ENCODE data around the gene PFN3. TPM values are rescaled to one million over a fixed set of nuclear protein-coding genes. Genes with fewer than 3 reads are reported as not detected.
A peak's percentile ranks its signal among the peaks of the same experiment; 100 is the strongest.

Gene PFN3
- total RNA-seq, 2 donors from 2014 or later: not detected

DNA sequence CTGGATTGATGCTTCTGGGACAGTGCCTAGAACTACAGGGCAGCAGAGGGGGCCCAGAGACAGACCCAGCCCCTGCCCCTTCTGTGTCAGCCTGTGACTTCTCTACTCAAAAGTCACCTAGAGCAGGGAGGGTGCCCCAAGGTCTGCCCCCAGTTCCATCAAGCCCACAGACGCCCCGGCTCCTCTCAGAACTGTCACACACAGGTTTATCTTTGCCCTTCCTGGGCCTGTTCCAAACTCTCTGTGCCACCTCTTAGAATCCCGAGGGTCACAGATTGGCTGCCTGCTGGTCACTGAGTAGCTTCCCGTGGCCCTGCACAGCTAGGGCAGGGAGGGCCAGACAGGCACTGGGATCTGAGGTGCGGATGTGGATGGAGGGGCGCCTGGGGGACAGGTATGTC, 41.0 kb downstream of the PFN3 start:
- H3K4me1 Mint-ChIP-seq: peaks cover 59% of the 10 kb centered on the region
- DNase-seq (no peak), ATAC-seq (no peak)
- H3K27me3 Mint-ChIP-seq: no peaks in the 10 kb centered on the region
- peak overlapping the region; percentile 96 for H3K4me3 Mint-ChIP-seq
- H3K27ac Mint-ChIP-seq: peak overlapping the region; percentile 95
- peaks cover 8% of the 10 kb centered on the region for H3K36me3 Mint-ChIP-seq (ENCODE audit: low read depth)
- no peaks in the 10 kb centered on the region for H3K9me3 ChIP-seq (ENCODE audit: control insufficient read depth, low read length, poor library complexity, severe bottlenecking)

DNA sequence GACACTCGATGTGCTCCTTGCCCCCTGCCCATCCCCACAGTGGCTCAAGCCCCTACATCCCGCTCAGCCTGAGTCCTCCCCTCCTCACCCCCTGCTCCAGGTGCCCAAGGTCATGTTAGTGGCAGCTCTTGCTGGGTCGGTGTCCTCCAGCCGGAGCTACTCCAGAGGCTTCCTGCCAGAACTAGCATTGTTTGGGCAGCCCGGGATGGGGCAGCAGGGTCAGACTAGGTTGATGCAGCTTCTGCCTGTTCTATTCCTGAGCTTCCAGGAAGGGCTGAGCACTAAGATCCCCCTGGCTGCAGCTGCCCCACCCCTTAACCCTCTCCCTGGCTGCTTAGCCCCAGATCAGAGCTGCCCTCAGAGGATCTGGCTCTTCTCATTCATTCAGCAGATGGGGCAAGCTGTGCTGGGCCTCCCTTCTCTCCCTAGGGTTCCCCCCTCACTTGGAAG, 42.1 kb downstream of the PFN3 start:
- no peak for ATAC-seq
- Mint-ChIP-seq H3K4me3 (peak overlapping the region; percentile 96), H3K27ac (peak overlapping the region; percentile 95), H3K36me3 (ENCODE audit: low read depth) (peaks cover 8% of the 10 kb centered on the region), H3K27me3 (no peaks in the 10 kb centered on the region), H3K4me1 (peaks cover 54% of the 10 kb centered on the region)
- no peak for DNase-seq
- H3K9me3 ChIP-seq (ENCODE audit: control insufficient read depth, low read length, poor library complexity, severe bottlenecking): no peaks in the 10 kb centered on the region

DNA sequence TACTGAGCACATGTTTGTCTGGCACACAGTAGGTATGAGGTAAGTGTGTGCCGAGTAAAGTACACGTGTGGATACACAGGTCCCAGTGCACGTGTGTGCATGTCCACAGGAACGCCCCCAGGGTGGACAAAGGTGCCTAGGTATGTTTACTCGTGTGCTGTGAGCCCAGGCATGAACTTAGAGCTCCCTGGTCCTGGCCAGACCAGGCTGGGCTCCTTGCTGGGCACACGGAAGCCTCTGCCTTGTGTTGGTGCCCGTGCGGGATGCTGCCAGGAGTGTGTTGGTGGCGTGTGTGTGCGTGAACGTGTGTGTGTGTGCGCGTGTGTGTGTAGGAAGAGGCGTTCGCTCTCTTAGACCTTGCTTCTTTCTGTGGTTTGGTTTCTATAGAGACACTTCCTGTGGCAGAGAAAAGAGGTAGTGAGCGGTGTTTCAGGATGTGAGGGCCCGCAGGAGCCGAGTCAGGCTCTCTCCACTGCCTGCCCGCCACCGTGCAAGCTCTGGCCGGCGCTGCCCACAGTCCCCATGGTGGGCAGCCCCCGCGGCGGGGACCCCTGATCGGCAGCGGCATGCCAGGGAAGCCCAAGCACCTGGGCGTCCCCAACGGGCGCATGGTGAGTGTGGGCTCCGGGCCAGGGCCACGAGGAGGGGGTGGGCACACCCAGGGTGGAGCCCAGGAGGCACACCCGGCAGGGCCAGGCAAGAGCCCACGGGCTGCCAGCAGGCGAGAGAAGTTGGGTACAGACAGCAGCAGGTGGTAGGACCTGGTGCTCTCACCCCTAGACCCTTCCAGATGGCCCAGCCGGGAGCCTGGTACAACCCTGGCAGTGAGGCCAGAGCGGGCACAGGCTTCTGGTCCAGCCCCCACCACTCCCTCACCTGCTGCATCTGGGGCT, 42.8 kb downstream of the PFN3 start, which contains the start of gene RGS14:
RGS14 (plus strand) TSS at position 466 of the 893 bp plus-strand sequence; CDS start at position 567, 101 bp downstream.
- DNase-seq (peak; percentile 35 to 60 (median 56)), ATAC-seq (peak; percentile 94)
- H3K9me3 ChIP-seq (ENCODE audit: control insufficient read depth, low read length, poor library complexity, severe bottlenecking): no peaks in the 10 kb centered on the region
- Mint-ChIP-seq H3K36me3 (ENCODE audit: low read depth) (peaks cover 8% of the 10 kb centered on the region), H3K27me3 (no peaks in the 10 kb centered on the region), H3K4me3 (peak within 1 kb of the TSS; percentile 96), H3K4me1 (peaks cover 51% of the 10 kb centered on the region), H3K27ac (peak within 1 kb of the TSS; percentile 95)

DNA sequence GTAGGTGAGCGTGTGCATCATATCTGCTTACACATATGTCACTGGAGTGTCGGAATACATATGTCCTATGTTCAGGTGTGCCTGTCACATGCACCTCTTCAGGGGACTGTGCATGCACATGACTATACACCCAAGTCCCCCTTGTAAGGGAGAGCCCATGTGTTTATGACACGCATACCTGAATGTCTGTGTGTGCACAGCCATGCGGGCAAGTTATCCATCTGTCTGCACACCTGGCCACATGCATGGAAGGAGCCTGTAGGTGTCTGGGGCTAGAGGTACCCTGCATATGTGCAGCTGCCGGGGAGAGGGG, 43.4 kb downstream of the PFN3 start:
- Mint-ChIP-seq H3K4me3 (peak overlapping the region; percentile 96), H3K27ac (peak overlapping the region; percentile 95), H3K4me1 (peaks cover 46% of the 10 kb centered on the region), H3K27me3 (no peaks in the 10 kb centered on the region), H3K36me3 (ENCODE audit: low read depth) (peaks cover 8% of the 10 kb centered on the region)
- ATAC-seq (peak; percentile 8), DNase-seq (no peak)
- no peaks in the 10 kb centered on the region for H3K9me3 ChIP-seq (ENCODE audit: control insufficient read depth, low read length, poor library complexity, severe bottlenecking)

DNA sequence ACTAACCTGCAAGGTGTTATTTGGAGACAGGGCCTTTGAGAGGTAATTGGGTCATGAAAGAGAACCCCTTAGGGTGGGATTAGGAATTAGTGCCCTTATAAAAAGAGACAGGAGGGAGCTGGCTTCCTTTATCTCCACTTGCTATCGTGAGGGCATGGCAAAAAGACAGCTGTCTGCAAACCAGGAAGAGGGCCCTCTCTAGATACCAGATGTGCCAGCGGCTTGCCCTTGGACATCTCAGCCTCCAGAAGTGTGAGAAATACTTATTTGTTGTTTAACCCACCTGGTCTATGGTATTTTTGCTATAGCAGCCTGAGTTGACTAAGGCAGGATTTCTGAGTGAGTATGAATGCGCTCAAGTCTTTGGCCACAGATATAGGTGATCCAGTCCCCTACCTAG, 43.7 kb downstream of the PFN3 start:
- Mint-ChIP-seq H3K4me3 (peak overlapping the region; percentile 96), H3K27ac (peak overlapping the region; percentile 95), H3K36me3 (ENCODE audit: low read depth) (peaks cover 8% of the 10 kb centered on the region), H3K4me1 (peaks cover 46% of the 10 kb centered on the region), H3K27me3 (no peaks in the 10 kb centered on the region)
- ATAC-seq (no peak), DNase-seq (no peak)
- no peaks in the 10 kb centered on the region for H3K9me3 ChIP-seq (ENCODE audit: control insufficient read depth, low read length, poor library complexity, severe bottlenecking)

DNA sequence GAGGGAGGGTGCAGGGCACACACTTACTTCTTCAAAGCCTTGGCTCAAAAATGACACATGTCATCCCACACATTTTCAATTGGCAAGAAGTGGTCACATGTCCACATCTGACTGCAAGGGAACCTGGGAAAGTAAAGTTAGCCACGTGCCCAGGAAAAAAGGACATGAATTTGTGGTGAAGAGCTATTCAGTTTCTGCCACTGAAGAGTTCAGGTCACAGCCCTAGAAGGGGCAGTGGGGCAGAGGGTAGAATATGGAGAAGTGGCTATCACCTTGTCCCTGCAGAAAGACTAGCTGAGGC, 44.6 kb downstream of the PFN3 start:
- no peak for ATAC-seq
- peaks cover 8% of the 10 kb centered on the region for H3K36me3 Mint-ChIP-seq (ENCODE audit: low read depth)
- H3K27me3 Mint-ChIP-seq: no peaks in the 10 kb centered on the region
- no peak for DNase-seq
- H3K4me3 Mint-ChIP-seq: peak overlapping the region; percentile 39
- H3K9me3 ChIP-seq (ENCODE audit: control insufficient read depth, low read length, poor library complexity, severe bottlenecking): no peaks in the 10 kb centered on the region
- peak overlapping the region; percentile 95 for H3K27ac Mint-ChIP-seq
- H3K4me1 Mint-ChIP-seq: peaks cover 46% of the 10 kb centered on the region

DNA sequence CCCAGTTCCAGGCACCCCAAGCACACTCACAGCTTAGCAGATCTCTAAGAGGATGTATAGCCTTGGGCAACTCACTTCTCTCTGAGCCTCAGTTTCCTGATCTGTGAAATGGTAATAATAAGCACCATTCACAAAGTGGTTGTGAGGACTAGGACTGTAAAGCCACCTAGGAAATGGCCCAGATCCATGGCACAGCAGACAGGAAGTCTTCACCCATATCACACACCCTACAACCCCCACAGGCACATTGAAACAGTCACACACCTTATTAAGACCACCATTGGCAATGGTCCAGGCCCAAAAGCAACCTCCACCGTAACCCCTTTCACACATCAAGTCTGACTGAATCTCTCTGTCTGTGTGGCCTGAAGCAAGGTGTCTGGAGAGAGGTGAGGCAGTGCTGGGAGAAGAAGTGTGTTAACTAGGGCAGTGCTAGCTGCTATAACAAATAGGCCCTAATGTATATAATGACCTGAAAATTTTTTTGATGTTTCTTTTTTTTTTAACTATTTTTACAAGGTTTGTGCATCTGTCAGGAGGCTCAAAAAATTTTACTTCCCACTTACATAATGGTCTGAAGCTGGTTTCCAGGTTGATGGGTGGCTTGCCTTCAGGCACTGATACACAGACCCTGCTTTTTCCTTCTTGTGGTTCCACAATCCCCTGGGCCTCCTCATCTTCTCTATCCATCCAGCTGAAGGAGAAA, 45.1 kb downstream of the PFN3 start:
- no peaks in the 10 kb centered on the region for H3K9me3 ChIP-seq (ENCODE audit: control insufficient read depth, low read length, poor library complexity, severe bottlenecking)
- peaks cover 46% of the 10 kb centered on the region for H3K4me1 Mint-ChIP-seq
- peak overlapping the region; percentile 95 for H3K27ac Mint-ChIP-seq
- H3K36me3 Mint-ChIP-seq (ENCODE audit: low read depth): peaks cover 8% of the 10 kb centered on the region
- H3K27me3 Mint-ChIP-seq: no peaks in the 10 kb centered on the region
- no peak overlapping the region for H3K4me3 Mint-ChIP-seq
- DNase-seq (no peak), ATAC-seq (no peak)

DNA sequence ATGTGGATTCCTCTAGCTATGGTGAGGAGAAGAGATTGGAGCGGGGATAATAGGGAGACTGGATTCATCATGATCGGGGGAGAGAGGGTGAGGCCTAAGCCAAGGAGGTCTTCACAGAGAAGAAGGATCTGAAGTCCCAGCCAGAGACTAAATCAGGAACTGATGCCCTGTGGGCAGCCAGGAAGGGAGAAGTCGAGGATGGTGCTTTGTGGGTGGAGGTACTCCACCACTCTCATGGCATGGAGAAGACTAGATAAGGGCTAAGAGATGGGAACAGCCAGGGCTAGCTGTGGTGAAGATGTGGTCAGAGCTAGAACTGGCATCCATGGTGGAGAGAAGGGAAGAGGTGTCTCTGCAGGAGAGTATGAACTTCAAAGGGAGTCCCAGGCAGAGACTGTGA, 45.8 kb downstream of the PFN3 start:
- H3K4me3 Mint-ChIP-seq: no peak overlapping the region
- H3K4me1 Mint-ChIP-seq: peaks cover 45% of the 10 kb centered on the region
- no peak for ATAC-seq
- no peak for DNase-seq
- H3K9me3 ChIP-seq (ENCODE audit: control insufficient read depth, low read length, poor library complexity, severe bottlenecking): no peaks in the 10 kb centered on the region
- no peak overlapping the region for H3K27ac Mint-ChIP-seq
- no peaks in the 10 kb centered on the region for H3K27me3 Mint-ChIP-seq
- peaks cover 11% of the 10 kb centered on the region for H3K36me3 Mint-ChIP-seq (ENCODE audit: low read depth)

DNA sequence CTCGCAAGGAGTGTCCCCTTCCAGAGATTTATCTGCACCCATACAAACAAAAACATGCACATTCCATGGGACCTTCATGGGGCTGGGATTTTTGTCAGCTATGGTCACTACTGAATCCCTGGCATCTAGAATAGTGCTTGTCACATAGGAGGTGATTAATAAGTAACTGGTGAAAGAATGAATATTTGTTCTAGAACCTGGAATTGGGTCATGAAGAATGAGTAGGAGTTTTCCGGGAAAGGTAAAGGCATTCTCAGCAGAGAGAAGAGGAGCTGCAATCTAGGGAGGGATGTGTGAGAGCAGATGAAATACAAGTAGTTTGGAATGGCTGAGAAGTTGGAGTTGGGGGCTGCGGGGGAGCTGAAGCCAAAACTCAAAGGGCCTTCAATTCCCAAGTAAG, 46.2 kb downstream of the PFN3 start:
- peaks cover 13% of the 10 kb centered on the region for H3K36me3 Mint-ChIP-seq (ENCODE audit: low read depth)
- DNase-seq (no peak), ATAC-seq (no peak)
- peaks cover 46% of the 10 kb centered on the region for H3K4me1 Mint-ChIP-seq
- H3K4me3 Mint-ChIP-seq: no peak overlapping the region
- H3K27ac Mint-ChIP-seq: no peak overlapping the region
- no peaks in the 10 kb centered on the region for H3K9me3 ChIP-seq (ENCODE audit: control insufficient read depth, low read length, poor library complexity, severe bottlenecking)
- no peaks in the 10 kb centered on the region for H3K27me3 Mint-ChIP-seq

DNA sequence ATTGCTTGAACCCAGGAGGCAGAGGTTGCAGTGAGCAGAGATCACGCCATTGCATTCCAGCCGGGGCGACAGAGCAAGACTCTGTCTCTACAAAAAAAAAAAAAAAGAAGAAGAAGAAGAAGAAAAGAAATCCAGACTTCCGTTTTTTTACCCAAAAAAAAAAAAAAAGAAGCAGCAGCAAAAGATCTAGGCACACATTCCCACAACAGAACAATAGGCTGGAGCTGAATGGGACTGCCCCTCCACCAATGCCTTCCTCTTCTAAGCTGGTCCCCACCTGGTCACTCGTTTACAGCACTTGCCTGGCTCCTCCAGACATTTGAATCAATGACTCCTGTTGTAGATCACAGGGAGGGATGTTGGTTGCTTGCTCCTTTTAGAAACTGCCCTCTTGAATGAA, 47.4 kb downstream of the PFN3 start:
- Mint-ChIP-seq H3K4me3 (peak overlapping the region; percentile 12), H3K27me3 (no peaks in the 10 kb centered on the region), H3K36me3 (ENCODE audit: low read depth) (peaks cover 9% of the 10 kb centered on the region), H3K4me1 (peaks cover 42% of the 10 kb centered on the region), H3K27ac (no peak overlapping the region)
- H3K9me3 ChIP-seq (ENCODE audit: control insufficient read depth, low read length, poor library complexity, severe bottlenecking): no peaks in the 10 kb centered on the region
- no peak for ATAC-seq
- no peak for DNase-seq

DNA sequence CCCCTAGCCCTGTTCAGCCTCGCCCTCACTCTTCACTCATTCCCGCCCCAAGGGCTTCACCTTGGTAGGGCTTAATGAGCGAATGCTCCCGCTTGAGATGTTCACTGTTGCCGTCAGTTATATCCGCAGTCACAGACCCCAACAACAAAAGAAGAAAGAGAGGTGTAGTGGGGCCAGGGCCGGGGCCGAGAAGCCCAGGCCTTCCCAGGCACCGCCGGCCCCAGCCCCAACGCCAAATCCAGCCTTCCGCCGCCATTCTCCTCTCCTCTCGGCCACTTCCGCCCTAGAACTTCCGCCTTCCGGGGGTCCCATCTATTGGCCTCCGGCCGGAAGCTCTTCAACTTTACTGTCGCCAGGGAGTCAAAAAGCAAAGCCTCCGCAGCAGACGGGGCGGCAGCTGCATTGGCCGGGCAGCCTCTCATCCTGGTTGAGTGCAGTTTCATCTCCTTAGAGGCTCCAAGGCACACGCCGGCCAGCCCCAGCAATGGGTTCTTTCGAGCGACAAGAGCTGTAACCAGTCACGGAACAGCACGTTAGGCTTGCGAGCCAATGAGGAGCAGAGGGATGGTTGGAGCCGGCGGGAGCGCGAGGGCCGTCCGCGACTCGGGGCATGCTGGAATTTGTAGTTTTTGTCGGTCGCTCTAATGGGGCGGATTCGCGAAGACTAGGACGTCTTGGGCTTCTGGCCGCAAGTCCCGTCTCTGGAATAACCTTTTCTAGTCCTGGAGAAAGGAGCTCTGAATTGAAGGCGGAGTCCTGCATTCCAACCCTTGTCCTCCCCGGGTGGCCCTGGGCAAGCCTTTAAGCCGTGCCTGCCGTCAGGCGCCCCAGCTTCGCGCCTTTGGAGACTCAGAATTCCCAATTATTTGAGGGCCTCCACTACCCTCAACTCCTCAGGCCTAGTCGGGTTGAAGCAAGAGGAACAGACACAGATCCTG, 48.8 kb downstream of the PFN3 start, which contains the start of gene LMAN2:
LMAN2 (minus strand) TSS at position 277 of the 938 bp plus-strand sequence; CDS start at position 256, 21 bp downstream.
- no peaks in the 10 kb centered on the region for H3K9me3 ChIP-seq (ENCODE audit: control insufficient read depth, low read length, poor library complexity, severe bottlenecking)
- Mint-ChIP-seq H3K4me1 (peaks cover 35% of the 10 kb centered on the region), H3K27me3 (no peaks in the 10 kb centered on the region), H3K4me3 (peak within 1 kb of the TSS; percentile 98), H3K27ac (peak within 1 kb of the TSS; percentile 98), H3K36me3 (ENCODE audit: low read depth) (peaks cover 5% of the 10 kb centered on the region)
- DNase-seq (peak; percentile 78 to 84 (median 81)), ATAC-seq (peak; percentile 98)

DNA sequence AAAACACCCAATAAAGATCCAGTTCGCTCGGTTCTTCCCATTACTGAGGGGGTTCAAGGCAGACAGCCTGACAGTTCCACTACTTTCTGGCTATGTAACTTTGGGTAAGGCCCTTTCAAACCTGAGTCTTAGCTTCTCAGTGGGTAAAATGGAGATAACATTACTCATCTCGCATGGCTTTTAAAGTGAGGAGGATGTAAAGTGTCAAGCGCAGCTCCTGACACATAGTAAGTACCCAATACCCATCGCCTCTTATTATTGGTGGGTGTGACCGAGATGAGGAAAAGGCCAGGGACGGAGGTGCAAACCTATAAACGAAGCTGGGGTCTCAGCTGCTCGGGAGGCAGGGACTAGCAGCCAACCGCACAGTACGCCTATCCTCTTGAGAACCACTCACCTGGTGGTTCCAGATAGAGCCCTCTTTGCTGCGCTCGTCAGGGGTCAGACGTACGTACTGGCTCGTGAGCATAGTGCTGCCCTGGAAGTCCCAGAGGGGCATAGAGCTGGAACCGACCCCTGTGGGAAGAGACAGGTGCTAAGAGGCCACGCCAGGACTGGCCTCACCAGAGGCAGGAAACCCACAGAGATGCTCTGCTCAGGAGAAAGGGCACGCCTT, 49.6 kb downstream of the PFN3 start:
- no peak for ATAC-seq
- no peak for DNase-seq
- H3K27me3 Mint-ChIP-seq: no peaks in the 10 kb centered on the region
- peaks cover 35% of the 10 kb centered on the region for H3K4me1 Mint-ChIP-seq
- H3K27ac Mint-ChIP-seq: peak overlapping the region; percentile 98
- H3K9me3 ChIP-seq (ENCODE audit: control insufficient read depth, low read length, poor library complexity, severe bottlenecking): no peaks in the 10 kb centered on the region
- peak overlapping the region; percentile 98 for H3K4me3 Mint-ChIP-seq
- H3K36me3 Mint-ChIP-seq (ENCODE audit: low read depth): peaks cover 5% of the 10 kb centered on the region
